Stimulated activated CD4-positive, alpha-beta T cell treated with anti-CD3 and anti-CD28 coated beads, Interleukin-4, amount 100 ng/mL, for 48 hours (primary cell): ENCODE results near the gene AQP12B.
"Not testable (repeated sequence)": the region's sequence is repeated elsewhere in the genome, so short reads cannot be mapped to it uniquely, and the experiment has no call there.

Experiments
- DNase-seq, 2 donors: peaks; one replicate each; pipeline ENCODE4 v3.0.0-alpha.2; 2020; ENCODE audit warnings: low read depth in 2 of 2

AQP12B gene

GRCh38 chr2:240683329-240683979 lies 769 bp upstream of the AQP12B start:
- DNase-seq = not testable (repeated sequence)

- DNase-seq = not testable (repeated sequence)
Observed at GRCh38 chr2:240680185-240680584, 2.5 kb downstream of the AQP12B start.

- not testable (repeated sequence) for DNase-seq
Observed at GRCh38 chr2:240678909-240679308, 3.8 kb downstream of the AQP12B start.

- not testable (repeated sequence) for DNase-seq
Observed at GRCh38 chr2:240678043-240678442, 4.6 kb downstream of the AQP12B start.

GRCh38 chr2:240675345-240675744 lies 7.3 kb downstream of the AQP12B start:
- not testable (repeated sequence) for DNase-seq

- not testable (repeated sequence) for DNase-seq
Observed at GRCh38 chr2:240674461-240675184, 8.1 kb downstream of the AQP12B start.

- no peak for DNase-seq
Observed at GRCh38 chr2:240672701-240673190, 9.9 kb downstream of the AQP12B start.

GRCh38 chr2:240672076-240672700 lies 10.5 kb downstream of the AQP12B start:
- no peak for DNase-seq

GRCh38 chr2:240670950-240671349 lies 11.7 kb downstream of the AQP12B start:
- DNase-seq = no peak

GRCh38 chr2:240670402-240670801 lies 12.3 kb downstream of the AQP12B start:
- DNase-seq = no peak

GRCh38 chr2:240664622-240665021 lies 18.1 kb downstream of the AQP12B start:
- DNase-seq = no peak

GRCh38 chr2:240663546-240664190 lies 19.0 kb downstream of the AQP12B start:
- no peak for DNase-seq

- DNase-seq = no peak
Observed at GRCh38 chr2:240662681-240663080, 20.0 kb downstream of the AQP12B start.

GRCh38 chr2:240659883-240660282 lies 22.8 kb downstream of the AQP12B start:
- DNase-seq = not testable (repeated sequence)

GRCh38 chr2:240655931-240656886 lies 26.5 kb downstream of the AQP12B start:
- DNase-seq = no peak

- no peak for DNase-seq
Observed at GRCh38 chr2:240651185-240651584, 31.5 kb downstream of the AQP12B start.

GRCh38 chr2:240650254-240650965 lies 32.3 kb downstream of the AQP12B start:
- DNase-seq = no peak

- no peak for DNase-seq
Observed at GRCh38 chr2:240649331-240649730, 33.4 kb downstream of the AQP12B start.

GRCh38 chr2:240648650-240649275 lies 33.9 kb downstream of the AQP12B start:
- no peak for DNase-seq

GRCh38 chr2:240648155-240648649 lies 34.5 kb downstream of the AQP12B start:
- DNase-seq = no peak
